Gastrocnemius medialis (tissue), 4 donors: ENCODE results near the gene PRKCE. TPM values are rescaled to one million over a fixed set of nuclear protein-coding genes. Genes with fewer than 3 reads are reported as not detected.

ENCODE experiments used
- ATAC-seq, 2 donors: fragments of 150-250 bp; one replicate each; pipeline ENCODE4 v1.9.1; 2016
- DNase-seq, 2 donors: peaks; one replicate each; pipeline ENCODE4 v3.0.0-alpha.2; 2019
- H3K27ac ChIP-seq, 4 donors: fragments of 200-600 bp; sonication (generic); 1 replicate in 1 of 4; 2 replicates in 3 of 4; pipeline ENCODE4 v1.5.1; 2016 to 2018; ENCODE audit warnings: mild to moderate bottlenecking in 2 of 4, moderate library complexity in 1 of 4
- H3K27me3 ChIP-seq, 3 donors: fragments of 200-600 bp; sonication (generic) in 2 of 3; 1 replicate in 1 of 3; 2 replicates in 2 of 3; pipeline versions ENCODE4 v1.5.1 to v1.6.0; 2016 to 2019; ENCODE audit warnings: mild to moderate bottlenecking in 1 of 3, moderate library complexity in 1 of 3
- H3K36me3 ChIP-seq, 2 donors: fragments of 200-600 bp; sonication (generic) in 1 of 2; one replicate each; pipeline ENCODE4 v1.5.1; 2017 to 2018
- H3K4me1 ChIP-seq, 2 donors: fragments of 200-600 bp; sonication (generic) in 1 of 2; one replicate each; pipeline ENCODE4 v1.5.1; 2016 to 2017; ENCODE audit warnings: mild to moderate bottlenecking in 2 of 2
- H3K4me3 ChIP-seq, 4 donors: fragments of 200-600 bp; sonication (generic) in 3 of 4; 1 replicate in 1 of 4; 2 replicates in 3 of 4; pipeline ENCODE4 v1.5.1; 2016 to 2019; ENCODE audit warnings: mild to moderate bottlenecking in 2 of 4
- H3K9me3 ChIP-seq, 3 donors: fragments of 200-600 bp; sonication (generic) in 2 of 3; 1 replicate in 1 of 3; 2 replicates in 2 of 3; pipeline ENCODE4 v1.5.1; 2016 to 2019
- POLR2A ChIP-seq, 2 donors: fragments of 450-650 bp; IDR thresholded peaks; one replicate each; pipeline ENCODE4 v1.6.1; 2017; ENCODE audit warnings: antibody characterized with exemption in 2 of 2, mild to moderate bottlenecking in 2 of 2, moderate library complexity in 2 of 2
- in situ Hi-C, 4 donors: fragments of 200-750 bp; cut with MboI; loops; one replicate each; pipeline versions ENCODE4 v1.15.0 to v1.8.0; 2017; ENCODE audit warnings: low sequenced_read_pairs in 4 of 4
- intact Hi-C: fragments of 100-400 bp; cut with DNase I; formaldehyde crosslinking; loops from one replicate; pipeline ENCODE4 v1.15.1; 2023; ENCODE audit warnings: low total_unique reads
- total RNA-seq, 4 donors: library from RNA; depleted of rRNA; stranded (reverse); fragments of >200 nt; gene quantifications; one replicate each; pipeline versions ENCODE4 v1.1.0 to v1.2.3, GENCODE V29; 2016
- TF ChIP-seq, protein P1 (sequence below), 5 experiments: fragments of 450-650 bp in 3 of 5; fragments of 200-600 bp in 2 of 5; sonication (generic) in 2 of 5; IDR thresholded peaks in 4 of 5; conservative IDR thresholded peaks in 1 of 5; 1 replicate in 4 of 5; 2 replicates in 1 of 5; pipeline ENCODE4 v1.5.1; 2016 to 2019; ENCODE audit warnings: antibody characterized with exemption in 5 of 5, mild to moderate bottlenecking in 3 of 5, moderate library complexity in 3 of 5

PRKCE gene
- total RNA-seq, 4 donors from 2014 or later: 5.8 to 28.9 (median 11.8) TPM

DNA sequence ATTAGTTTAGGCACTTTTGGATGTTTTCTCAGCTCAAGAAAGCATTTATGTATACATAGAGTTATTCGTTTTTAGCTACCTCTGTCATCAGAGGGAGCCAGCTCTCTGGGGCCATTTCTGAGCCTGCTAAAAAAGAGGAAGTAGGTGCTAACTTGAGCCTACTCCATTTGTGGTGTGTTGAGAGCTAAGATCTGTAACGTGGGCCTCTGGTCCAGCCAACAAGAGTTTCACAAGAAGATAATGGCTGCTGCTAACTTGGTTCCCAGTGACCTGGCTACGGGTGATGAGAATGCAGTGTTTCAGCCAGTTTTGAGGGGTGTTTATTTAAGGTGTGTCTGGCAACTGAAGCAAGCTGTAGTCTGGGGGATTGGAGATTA, 182.5 kb downstream of the PRKCE start:
- Histone ChIP-seq H3K9me3 (no peaks in the 10 kb centered on the region), H3K4me3 (no peak overlapping the region), H3K4me1 (peaks cover 0 to under 1% of the 10 kb centered on the region in 2 donors), H3K36me3 (no peaks in the 10 kb centered on the region), H3K27me3 (no peaks in the 10 kb centered on the region), H3K27ac (no peak overlapping the region)
- DNase-seq (no peak), ATAC-seq (no peak)
- in situ Hi-C loops (no loop called here), intact Hi-C loops (no loop called here)
- TF ChIP-seq POLR2A (IDR thresholded peaks at IDR 0.05): no peak
- TF ChIP-seq, protein P1, sequence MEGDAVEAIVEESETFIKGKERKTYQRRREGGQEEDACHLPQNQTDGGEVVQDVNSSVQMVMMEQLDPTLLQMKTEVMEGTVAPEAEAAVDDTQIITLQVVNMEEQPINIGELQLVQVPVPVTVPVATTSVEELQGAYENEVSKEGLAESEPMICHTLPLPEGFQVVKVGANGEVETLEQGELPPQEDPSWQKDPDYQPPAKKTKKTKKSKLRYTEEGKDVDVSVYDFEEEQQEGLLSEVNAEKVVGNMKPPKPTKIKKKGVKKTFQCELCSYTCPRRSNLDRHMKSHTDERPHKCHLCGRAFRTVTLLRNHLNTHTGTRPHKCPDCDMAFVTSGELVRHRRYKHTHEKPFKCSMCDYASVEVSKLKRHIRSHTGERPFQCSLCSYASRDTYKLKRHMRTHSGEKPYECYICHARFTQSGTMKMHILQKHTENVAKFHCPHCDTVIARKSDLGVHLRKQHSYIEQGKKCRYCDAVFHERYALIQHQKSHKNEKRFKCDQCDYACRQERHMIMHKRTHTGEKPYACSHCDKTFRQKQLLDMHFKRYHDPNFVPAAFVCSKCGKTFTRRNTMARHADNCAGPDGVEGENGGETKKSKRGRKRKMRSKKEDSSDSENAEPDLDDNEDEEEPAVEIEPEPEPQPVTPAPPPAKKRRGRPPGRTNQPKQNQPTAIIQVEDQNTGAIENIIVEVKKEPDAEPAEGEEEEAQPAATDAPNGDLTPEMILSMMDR (IDR thresholded peaks at IDR 0.05 in 4 of 5, conservative IDR thresholded peaks at IDR 0.05 in 1 of 5): no peak

DNA sequence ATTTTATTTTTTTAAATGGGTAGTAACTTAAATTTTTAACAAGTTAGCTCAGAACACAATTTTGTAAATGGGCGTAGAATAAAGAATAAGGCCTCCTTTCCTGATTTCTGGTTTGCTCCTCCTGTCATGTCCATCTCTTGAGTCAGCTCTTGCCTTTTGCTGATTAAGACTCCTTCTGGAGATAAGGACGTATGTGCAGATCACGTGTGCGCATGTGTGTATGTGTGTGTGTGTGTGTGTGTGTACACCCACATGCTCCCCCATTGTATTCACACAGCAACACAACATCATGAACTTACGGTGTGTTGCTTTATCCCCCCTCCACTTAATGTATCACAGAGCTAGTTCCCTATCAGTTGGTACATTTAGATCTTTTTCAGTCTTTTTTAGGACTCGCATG, 182.9 kb downstream of the PRKCE start:
- peaks cover 0 to 4% of the 10 kb centered on the region in 2 donors for H3K4me1 ChIP-seq
- in situ Hi-C loops (no loop called here), intact Hi-C loops (no loop called here)
- no peaks in the 10 kb centered on the region for H3K36me3 ChIP-seq
- no peak for TF ChIP-seq POLR2A (IDR thresholded peaks at IDR 0.05)
- TF ChIP-seq, protein P1 (IDR thresholded peaks at IDR 0.05 in 4 of 5, conservative IDR thresholded peaks at IDR 0.05 in 1 of 5): no peak
- ATAC-seq (no peak), DNase-seq (no peak)
- H3K27me3 ChIP-seq: no peaks in the 10 kb centered on the region
- no peaks in the 10 kb centered on the region for H3K9me3 ChIP-seq
- no peak overlapping the region for H3K27ac ChIP-seq
- H3K4me3 ChIP-seq: no peak overlapping the region

DNA sequence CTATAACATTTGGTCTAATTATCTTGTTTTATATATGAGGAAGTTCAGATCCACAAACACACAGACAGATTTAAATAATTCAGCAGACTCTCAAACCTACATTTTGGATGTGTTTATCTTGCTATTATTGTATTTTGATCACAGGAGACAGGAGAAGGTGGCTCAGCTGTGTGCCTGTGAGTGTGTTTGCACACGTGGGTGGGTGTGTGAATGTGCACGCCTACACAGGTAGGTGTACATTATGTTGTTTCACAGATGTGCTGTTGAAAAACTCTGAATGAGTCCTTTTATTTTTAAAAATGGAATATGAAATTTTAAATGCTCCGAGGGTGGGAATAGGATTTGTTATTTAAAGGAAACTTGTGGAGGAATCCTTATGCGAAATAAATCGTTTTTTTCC, 183.4 kb downstream of the PRKCE start:
- peaks cover 4 to 9% of the 10 kb centered on the region in 2 donors for H3K4me1 ChIP-seq
- TF ChIP-seq POLR2A (IDR thresholded peaks at IDR 0.05): no peak
- TF ChIP-seq, protein P1 (IDR thresholded peaks at IDR 0.05 in 4 of 5, conservative IDR thresholded peaks at IDR 0.05 in 1 of 5): no peak
- ATAC-seq: no peak
- H3K27me3 ChIP-seq: no peaks in the 10 kb centered on the region
- in situ Hi-C loops (no loop called here), intact Hi-C loops (no loop called here)
- H3K27ac ChIP-seq: no peak overlapping the region
- no peak for DNase-seq
- H3K4me3 ChIP-seq: no peak overlapping the region
- no peaks in the 10 kb centered on the region for H3K9me3 ChIP-seq
- no peaks in the 10 kb centered on the region for H3K36me3 ChIP-seq

DNA sequence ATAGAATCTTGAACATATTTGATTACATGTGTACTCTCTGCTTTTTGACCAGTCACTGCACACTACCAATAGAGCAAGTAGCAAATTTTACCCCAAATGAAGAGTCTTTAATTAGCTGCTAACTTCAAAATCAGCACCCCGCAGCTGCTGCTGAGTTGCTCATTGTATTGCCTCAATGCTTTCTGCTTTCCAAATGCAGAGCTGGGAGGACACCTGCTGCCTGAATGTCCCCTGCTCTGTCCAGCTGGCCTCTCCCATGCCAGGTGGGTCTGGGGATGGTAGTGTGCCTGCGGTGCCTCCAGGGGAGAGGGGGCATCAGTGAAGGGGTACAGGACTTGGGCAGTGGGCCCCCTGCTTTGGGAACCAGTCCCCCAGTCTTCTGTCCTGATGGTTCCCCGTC, 184.8 kb downstream of the PRKCE start:
- DNase-seq: no peak
- in situ Hi-C loops: no loop called here

DNA sequence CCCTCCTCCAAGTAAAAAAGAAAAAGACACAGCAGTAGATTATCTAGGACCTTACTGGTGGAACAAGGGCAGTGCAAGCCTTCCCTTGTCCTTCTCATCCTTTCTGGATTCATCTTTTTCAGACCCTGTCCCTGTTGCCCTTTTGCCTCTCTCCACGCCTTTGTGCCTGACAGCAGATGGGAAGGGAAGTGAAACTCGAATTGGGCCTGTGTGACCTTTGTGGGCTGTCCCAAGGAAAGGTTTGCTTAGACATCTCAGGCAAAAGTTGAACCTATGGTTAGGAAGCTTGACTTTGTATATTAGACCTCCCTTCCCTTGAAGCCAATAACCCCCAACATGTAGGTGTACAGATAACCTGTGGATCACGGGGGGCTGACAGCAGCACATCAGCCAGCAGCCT, 185.3 kb downstream of the PRKCE start:
- TF ChIP-seq, protein P1 (IDR thresholded peaks at IDR 0.05 in 4 of 5, conservative IDR thresholded peaks at IDR 0.05 in 1 of 5): no peak
- TF ChIP-seq POLR2A (IDR thresholded peaks at IDR 0.05): no peak
- Histone ChIP-seq H3K4me1 (peaks cover 4 to 18% of the 10 kb centered on the region in 2 donors), H3K27ac (no peak overlapping the region), H3K9me3 (no peaks in the 10 kb centered on the region), H3K4me3 (no peak overlapping the region), H3K27me3 (no peaks in the 10 kb centered on the region), H3K36me3 (no peaks in the 10 kb centered on the region)
- no peak for ATAC-seq
- in situ Hi-C loops: no loop called here
- intact Hi-C loops: no loop called here
- DNase-seq: no peak

More for the DNA sequence above, 184.8 kb downstream of the PRKCE start:
- Histone ChIP-seq H3K4me3 (no peak overlapping the region), H3K27ac (no peak overlapping the region), H3K36me3 (no peaks in the 10 kb centered on the region), H3K9me3 (no peaks in the 10 kb centered on the region), H3K27me3 (no peaks in the 10 kb centered on the region), H3K4me1 (peaks cover 4 to 18% of the 10 kb centered on the region in 2 donors)
- ATAC-seq: no peak
- intact Hi-C loops: no loop called here
- TF ChIP-seq POLR2A (IDR thresholded peaks at IDR 0.05): no peak
